ENCODE measurements around the gene SHROOM1. TPM values are rescaled to one million over a fixed set of nuclear protein-coding genes. Genes with fewer than 3 reads are reported as not detected.

Gene SHROOM1
- total and polyA plus RNA-seq, 2 experiments from 2014 or later = 2.5 to 5.4 TPM

- TF ChIP-seq ETS1 (IDR thresholded peaks at IDR 0.05) (no peak), EZH2 (IDR thresholded peaks at IDR 0.05; ENCODE audit: low read depth, unreplicated experiment) (no peak), CREB1 (CRISPR knock-in tag; IDR thresholded peaks at IDR 0.05; ENCODE audit: low read depth) (no peak), EZH2phosphoT487 (IDR thresholded peaks at IDR 0.05; ENCODE audit: unreplicated experiment) (no peak), STAT1 (IDR thresholded peaks at IDR 0.05; ENCODE audit: unreplicated experiment) (no peak)
Observed at GRCh38 chr5:132791026-132791425, 39.4 kb downstream of the SHROOM1 start (continued).

GRCh38 chr5:132790201-132790865 is 40.1 kb downstream of the SHROOM1 start:
- H2AFZ ChIP-seq = no peak overlapping the region
- ATAC-seq (no peak), DNase-seq (ENCODE audit: low spot score) (no peak)
- no peaks in the 10 kb centered on the region for H3K36me3 Mint-ChIP-seq (ENCODE audit: low read depth)
- TF ChIP-seq REST (IDR thresholded peaks at IDR 0.05; ENCODE audit: unreplicated experiment) (no peak), ZNF462 (CRISPR knock-in tag; IDR thresholded peaks at IDR 0.05) (no peak), NANOG (IDR thresholded peaks at IDR 0.05; ENCODE audit: borderline replicate concordance) (no peak)
- H3K4me3 Mint-ChIP-seq = no peak overlapping the region
- peaks cover 11% of the 10 kb centered on the region for H3K4me1 Mint-ChIP-seq
- no peak overlapping the region for H3K27ac Mint-ChIP-seq
- no peaks in the 10 kb centered on the region for H3K9me3 Mint-ChIP-seq
- H3K4me1 ChIP-seq (ENCODE audit: insufficient read depth) = no peaks in the 10 kb centered on the region
- no peaks in the 10 kb centered on the region for H4K20me1 ChIP-seq (replicated peaks; ENCODE audit: insufficient read depth)
- H3K4me2 ChIP-seq = no peak overlapping the region
- H3K27me3 Mint-ChIP-seq (ENCODE audit: insufficient read depth, low read depth, poor library complexity) = peaks cover 14% of the 10 kb centered on the region
- no peaks in the 10 kb centered on the region for H3K36me3 ChIP-seq (ENCODE audit: insufficient read depth)
- H3K27me3 ChIP-seq (ENCODE audit: insufficient read depth) = no peaks in the 10 kb centered on the region
- H3K79me2 ChIP-seq (replicated peaks; ENCODE audit: insufficient read depth) = no peaks in the 10 kb centered on the region
- no peaks in the 10 kb centered on the region for H3F3A ChIP-seq (replicated peaks; ENCODE audit: low read depth)
- H3K4me3 ChIP-seq = no peak overlapping the region
- no peaks in the 10 kb centered on the region for H3K9me2 ChIP-seq (ENCODE audit: insufficient read depth)
- no peak overlapping the region for H3K27ac ChIP-seq (ENCODE audit: low read depth)
